Measurements from ENCODE around the gene RBM46.
"Not testable (repeated sequence)": the region's sequence is repeated elsewhere in the genome, so short reads cannot be mapped to it uniquely, and the experiment has no call there.

RBM46 gene

DNA sequence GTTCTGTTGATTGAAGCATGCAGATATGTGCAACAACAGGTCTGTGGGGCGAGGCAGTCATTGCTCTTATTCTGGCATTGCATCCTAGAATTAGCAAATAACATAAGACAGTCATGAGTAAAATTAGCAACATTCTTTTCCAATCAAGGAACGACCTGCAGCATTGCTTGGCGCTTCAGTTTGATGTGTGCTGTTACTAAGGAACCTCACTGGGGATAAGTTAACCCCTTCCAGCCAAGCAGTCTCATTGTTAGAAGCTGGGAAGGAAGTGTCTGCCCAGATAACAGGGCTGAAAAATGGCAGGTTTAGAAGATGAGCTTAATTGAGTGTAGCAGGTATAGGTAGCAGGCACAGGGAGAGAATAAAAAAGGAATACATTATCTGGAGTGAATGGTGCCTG is 55.4 kb downstream of the RBM46 start:
- DNase-seq (ENCODE audit: low read depth) = no peak

DNA sequence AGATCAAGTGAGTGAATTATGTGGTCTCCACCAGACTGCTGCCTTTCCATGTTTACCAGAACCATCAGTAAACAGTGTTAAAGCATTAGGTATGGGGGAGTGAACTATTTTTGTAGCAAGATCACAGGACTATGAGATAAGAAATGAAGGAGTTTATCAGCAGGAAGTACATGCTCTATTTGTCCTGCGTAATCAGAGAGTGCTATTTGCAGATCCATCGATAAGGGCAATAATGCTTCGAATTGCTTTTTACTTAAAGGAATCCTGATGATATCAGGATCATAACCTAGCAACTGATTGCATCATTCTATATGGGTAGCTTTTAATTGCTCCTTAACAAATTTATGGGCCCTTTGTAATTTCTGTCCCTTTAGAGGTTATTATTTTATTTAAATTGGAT is 57.1 kb downstream of the RBM46 start:
- no peak for DNase-seq (ENCODE audit: low read depth)

DNA sequence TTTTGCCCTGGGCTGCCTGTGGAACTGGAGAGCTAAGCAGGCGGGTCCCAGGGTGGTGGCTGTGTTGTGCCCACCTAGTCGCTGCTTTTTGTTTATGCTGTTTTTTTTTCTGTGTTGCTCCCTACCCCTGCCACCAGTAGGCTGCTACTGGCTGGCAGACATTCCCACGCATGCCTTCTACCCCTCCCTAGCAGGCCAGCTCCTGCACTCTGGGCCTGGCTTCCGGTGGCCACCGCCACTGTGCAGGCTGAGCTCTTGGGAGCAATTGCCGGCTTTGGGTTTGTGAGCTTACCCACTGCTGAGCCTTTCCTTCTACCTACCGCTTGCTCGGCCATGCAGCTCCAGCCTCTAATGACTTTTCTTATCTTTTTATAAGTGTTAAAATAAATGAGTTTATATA is 57.6 kb downstream of the RBM46 start:
- no peak for DNase-seq (ENCODE audit: low read depth)

DNA sequence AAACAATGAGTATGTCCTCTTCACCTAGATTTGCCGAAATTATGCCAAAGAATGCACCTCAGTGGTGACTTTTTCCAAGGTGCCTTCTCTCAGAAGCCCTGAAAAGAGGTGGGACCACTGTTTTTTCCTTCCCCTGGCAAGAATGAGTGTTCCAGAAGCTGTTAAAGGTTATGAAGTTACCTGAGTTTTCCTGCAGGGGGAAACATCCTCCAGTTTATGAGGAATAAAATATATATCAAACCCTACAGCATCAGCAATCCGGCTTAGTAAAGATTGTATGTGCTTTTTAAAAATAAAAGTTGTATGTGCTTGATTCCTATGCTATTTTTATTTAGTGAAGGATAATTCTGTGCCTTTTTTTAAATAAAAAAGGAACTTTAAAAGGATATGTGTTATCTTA is 73.3 kb downstream of the RBM46 start:
- no peak for DNase-seq (ENCODE audit: low read depth)

DNA sequence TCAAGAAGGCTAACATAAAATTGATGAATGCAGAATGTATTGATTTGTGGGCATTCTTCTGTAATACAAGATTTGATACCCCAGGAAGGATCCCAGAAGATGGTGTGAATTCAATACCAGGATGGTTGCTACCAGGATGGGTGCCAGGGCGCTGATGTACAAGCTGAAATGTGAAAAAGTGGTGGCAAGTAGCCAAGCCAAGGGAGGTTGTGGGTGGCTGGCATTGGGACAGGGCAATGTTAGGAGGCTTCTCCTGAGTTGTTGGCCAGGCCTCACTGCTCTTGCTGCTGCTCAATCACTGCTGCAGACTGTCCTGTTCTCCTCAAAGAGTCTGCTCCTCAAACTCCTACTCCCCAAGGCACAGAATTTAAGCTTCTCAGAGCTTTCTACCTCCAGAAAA is 77.1 kb downstream of the RBM46 start:
- no peak for DNase-seq (ENCODE audit: low read depth)

DNA sequence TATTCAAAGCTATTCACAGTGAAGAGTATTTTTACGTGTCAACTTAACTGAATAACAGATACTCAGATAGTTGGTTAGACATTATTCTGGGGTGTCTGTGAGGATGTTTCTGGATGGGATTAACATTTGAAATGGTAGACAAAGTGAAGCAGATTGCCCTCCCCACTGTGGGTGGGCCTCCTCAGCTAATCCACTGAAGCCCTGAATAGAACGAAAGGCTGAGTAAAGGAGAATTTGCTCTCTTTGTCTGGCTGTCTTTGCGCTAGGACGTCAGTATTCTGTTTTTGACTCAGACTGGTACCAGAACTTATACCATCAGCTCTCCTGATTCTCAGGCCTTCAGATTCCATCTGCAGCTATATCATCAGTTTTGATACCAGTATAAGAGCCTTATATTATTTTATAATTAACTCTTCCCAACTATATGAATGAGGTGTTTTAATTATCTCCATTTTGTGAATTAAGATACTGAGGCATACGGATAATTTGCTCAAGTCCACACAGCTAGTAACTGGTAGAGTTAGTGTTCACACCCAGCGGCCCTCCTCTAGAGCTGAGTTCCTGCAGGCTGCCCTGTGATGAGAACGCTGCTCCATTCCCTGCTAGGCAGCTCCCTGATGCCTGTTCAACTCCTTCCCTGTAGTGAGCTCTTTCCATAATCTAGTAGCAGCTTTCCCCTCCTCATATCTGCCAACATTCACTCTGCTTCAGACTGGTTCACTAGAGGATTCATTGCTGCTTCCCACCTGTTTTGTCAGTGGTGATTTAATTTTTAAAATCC is 87.5 kb downstream of the RBM46 start:
- no peak for DNase-seq (ENCODE audit: low read depth)

DNA sequence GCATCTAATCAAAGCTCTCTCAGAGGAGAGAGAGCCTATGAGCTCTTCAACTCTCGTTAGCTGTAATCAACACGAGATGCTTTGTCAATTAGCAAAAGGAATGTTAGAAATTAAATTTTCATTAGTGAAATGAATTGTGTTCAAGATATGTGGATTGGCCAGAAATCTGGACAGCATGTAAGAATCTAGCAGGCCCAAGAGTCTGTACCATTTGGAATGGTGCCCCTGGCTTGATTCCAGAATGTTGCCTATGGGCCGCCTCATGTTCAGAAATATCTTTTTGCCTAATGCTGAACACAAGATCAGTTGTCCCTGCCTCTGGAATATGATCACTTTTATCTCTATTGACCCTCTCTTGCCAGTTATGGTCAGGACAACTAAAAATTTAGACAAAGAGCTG is 88.2 kb downstream of the RBM46 start:
- DNase-seq (ENCODE audit: low read depth) = no peak

DNA sequence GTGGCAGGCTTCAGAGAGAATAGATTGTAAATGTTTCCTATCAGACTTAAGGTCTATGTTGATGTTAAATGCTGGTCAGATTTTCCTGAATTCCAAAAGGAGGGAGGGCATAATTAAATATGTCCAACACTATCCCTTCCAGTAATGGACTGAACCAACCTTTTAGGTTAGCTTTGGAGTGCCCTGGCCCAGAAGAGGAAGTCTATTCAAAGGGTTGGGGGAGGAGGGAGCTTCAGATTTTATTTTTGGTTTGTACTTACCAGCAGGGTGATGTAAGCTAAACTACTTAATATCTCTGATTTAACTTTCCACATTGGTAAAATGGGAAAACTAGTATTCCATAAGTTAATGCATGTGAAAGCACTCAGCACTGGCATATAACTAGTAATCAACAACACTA is 91.1 kb downstream of the RBM46 start:
- DNase-seq (ENCODE audit: low read depth) = no peak

DNA sequence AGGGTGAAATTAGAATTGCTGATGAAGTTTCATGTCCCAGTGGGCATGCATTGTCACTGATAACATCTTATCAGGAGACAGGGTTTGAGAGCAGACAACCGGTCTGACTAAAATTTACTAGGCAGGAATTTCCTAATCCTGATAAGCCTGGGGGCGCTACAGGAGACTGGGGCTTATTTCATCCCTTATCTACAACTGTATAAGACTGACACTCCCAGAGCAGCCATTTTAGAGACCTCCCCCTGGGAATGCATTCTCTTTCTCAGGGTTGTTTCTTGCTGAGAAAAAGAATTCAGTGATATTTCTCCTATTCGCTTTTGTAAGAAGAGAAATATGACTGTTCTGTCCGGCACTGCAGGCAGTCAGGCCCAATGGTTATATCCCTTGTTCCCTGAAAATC is 93.0 kb downstream of the RBM46 start:
- not testable (repeated sequence) for DNase-seq (ENCODE audit: low read depth)

DNA sequence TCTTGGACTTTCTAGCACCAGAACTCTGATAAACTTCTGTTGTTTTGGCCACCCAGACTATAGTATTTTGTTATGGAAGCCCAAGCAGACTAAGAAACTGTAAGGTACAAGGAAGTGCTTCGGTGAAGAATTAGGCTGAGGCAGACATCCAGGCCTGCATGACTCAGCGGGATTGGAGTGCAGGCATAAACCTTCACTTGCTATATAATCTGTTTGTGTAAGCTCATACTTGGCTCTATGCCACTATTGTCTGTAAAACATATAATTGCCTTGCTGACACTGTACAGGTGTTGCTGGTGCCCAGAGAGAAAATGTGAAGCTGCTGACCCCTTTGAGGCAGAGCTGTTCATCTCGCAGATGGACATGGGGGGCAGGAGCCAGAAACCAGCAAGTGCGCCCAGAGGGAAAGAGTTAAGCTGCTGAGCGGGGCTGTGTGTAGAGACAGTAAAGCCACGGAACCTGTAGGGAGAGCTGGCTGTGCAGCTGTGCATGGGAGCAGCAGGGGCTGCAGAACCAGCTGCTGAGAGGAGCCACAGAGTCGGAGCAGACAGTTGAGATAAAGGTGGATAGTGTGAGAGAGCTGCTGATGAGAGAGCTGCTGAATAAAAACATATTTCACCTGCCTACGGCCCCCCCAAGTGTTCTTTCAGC is 96.2 kb downstream of the RBM46 start:
- no peak for DNase-seq (ENCODE audit: low read depth)

Measured in T-helper 22 cell (primary cell).